ENCODE measurements around the gene BANP.
"Not testable (repeated sequence)": the region's sequence is repeated elsewhere in the genome, so short reads cannot be mapped to it uniquely, and the experiment has no call there.

The BANP gene

GRCh38 chr16:88020516-88020885 lies 69.3 kb downstream of the BANP start:
- no peak for DNase-seq (ENCODE audit: low read depth)
- TF ChIP-seq CTCF (conservative IDR thresholded peaks at IDR 0.05; ENCODE audit: control insufficient read depth, insufficient read depth, low read depth, low read length), result no peak
- no peak overlapping the region for H3K4me3 ChIP-seq (ENCODE audit: control insufficient read depth, low read depth, low read length)

GRCh38 chr16:88021041-88021970 lies 70.1 kb downstream of the BANP start:
- H3K4me3 ChIP-seq (ENCODE audit: control insufficient read depth, low read depth, low read length), result not testable (repeated sequence)
- peak; percentile 57 for DNase-seq (ENCODE audit: low read depth)

- DNase-seq (ENCODE audit: low read depth), result no peak
Measured at GRCh38 chr16:88022076-88023042, 71.1 kb downstream of the BANP start.

GRCh38 chr16:88023366-88023765 lies 72.1 kb downstream of the BANP start:
- no peak for TF ChIP-seq CTCF (conservative IDR thresholded peaks at IDR 0.05; ENCODE audit: control insufficient read depth, insufficient read depth, low read depth, low read length)
- DNase-seq (ENCODE audit: low read depth), result no peak
- H3K4me3 ChIP-seq (ENCODE audit: control insufficient read depth, low read depth, low read length), result no peak overlapping the region

More at GRCh38 chr16:88022076-88023042, 71.1 kb downstream of the BANP start:
- no peak overlapping the region for H3K4me3 ChIP-seq (ENCODE audit: control insufficient read depth, low read depth, low read length)
- TF ChIP-seq CTCF (conservative IDR thresholded peaks at IDR 0.05; ENCODE audit: control insufficient read depth, insufficient read depth, low read depth, low read length), result no peak

DNA sequence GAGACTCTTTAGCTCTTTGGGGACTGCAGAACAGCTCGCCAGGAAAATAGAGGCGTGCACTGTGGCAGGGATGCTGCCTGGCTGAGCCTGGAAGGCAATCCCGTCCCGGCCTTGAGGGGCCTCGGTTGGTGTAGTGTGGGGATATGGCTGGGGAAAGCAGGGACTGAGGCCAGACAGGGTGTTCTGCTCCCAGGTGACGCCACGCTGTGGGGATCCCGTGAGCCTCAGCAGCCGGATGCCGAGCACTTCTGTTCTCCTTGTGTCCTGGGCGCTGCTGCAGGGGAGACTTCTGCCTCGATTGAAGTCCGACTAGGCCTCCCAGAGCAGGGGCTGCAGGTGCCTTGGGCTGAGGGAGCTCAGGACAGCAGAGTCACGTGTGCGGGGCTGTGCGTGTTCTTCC lies 72.6 kb downstream of the BANP start:
- no peak for DNase-seq (ENCODE audit: low read depth)
- no peak overlapping the region for H3K4me3 ChIP-seq (ENCODE audit: control insufficient read depth, low read depth, low read length)
- TF ChIP-seq CTCF (conservative IDR thresholded peaks at IDR 0.05; ENCODE audit: control insufficient read depth, insufficient read depth, low read depth, low read length), result no peak

DNA sequence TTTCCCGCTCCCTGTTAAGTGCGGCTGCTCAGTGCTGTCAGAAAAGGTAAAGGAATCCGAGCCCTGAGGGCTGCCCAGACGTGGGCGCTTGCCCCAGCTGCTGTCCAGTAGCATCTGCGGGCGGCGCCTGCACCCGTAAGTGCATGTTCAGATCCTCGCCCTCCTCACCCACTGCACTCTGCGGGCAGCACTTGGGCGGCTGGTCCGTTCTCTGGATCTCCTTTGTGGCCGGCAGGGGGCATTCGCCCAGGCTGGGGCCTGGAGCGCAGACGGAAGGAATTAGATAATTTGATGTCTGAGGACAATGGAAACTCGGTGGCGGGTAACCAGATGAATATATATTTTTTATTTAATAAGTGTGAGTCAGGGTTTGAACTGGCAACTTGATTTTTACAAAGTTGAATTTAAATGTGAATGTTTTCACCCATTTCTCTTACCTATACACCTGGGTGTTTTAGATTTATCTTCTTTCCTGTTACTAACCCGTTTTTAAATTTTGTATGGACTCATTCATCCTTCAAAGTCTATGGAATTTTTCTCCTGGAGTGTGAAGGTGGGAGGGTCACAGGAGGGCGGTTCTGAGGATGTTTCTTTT lies 73.4 kb downstream of the BANP start:
- not testable (repeated sequence) for H3K4me3 ChIP-seq (ENCODE audit: control insufficient read depth, low read depth, low read length)
- peak; percentile 51 for DNase-seq (ENCODE audit: low read depth)

More for the DNA sequence above, 73.4 kb downstream of the BANP start:
- peak; percentile 55 for TF ChIP-seq CTCF (conservative IDR thresholded peaks at IDR 0.05; ENCODE audit: control insufficient read depth, insufficient read depth, low read depth, low read length)

Data from fibroblast of mammary gland (primary cell).